ENCODE measurements around the gene SURF4.

DNA sequence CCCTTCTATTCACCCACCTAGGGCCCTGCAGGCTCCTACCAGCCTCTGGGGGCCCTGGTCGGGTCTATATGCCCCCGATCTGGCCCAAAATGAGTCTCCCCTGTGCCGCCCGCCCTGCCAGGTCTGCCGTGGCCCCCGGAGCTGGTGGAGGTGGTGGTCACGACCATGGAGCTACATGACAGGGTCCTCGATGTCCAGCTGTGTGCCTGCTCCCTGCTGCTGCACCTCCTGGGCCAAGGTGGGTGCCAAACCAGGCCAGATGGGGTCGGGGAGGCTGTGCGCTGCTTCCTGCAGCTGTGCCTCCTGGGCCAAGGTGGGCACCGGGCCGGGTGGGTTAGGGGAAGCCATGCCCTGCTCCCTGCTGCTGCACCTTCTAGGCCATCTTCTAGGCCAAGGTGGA is 24.4 kb upstream of the SURF4 start:
- TF ChIP-seq, protein P1, sequence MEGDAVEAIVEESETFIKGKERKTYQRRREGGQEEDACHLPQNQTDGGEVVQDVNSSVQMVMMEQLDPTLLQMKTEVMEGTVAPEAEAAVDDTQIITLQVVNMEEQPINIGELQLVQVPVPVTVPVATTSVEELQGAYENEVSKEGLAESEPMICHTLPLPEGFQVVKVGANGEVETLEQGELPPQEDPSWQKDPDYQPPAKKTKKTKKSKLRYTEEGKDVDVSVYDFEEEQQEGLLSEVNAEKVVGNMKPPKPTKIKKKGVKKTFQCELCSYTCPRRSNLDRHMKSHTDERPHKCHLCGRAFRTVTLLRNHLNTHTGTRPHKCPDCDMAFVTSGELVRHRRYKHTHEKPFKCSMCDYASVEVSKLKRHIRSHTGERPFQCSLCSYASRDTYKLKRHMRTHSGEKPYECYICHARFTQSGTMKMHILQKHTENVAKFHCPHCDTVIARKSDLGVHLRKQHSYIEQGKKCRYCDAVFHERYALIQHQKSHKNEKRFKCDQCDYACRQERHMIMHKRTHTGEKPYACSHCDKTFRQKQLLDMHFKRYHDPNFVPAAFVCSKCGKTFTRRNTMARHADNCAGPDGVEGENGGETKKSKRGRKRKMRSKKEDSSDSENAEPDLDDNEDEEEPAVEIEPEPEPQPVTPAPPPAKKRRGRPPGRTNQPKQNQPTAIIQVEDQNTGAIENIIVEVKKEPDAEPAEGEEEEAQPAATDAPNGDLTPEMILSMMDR (IDR thresholded peaks at IDR 0.05): no peak
- no peak for TF ChIP-seq EZH2 (IDR thresholded peaks at IDR 0.05; ENCODE audit: borderline replicate concordance, insufficient read depth, low read depth, low read length, poor library complexity, severe bottlenecking)
